ENCODE measurements around the gene SPAG17.

The SPAG17 gene

DNA sequence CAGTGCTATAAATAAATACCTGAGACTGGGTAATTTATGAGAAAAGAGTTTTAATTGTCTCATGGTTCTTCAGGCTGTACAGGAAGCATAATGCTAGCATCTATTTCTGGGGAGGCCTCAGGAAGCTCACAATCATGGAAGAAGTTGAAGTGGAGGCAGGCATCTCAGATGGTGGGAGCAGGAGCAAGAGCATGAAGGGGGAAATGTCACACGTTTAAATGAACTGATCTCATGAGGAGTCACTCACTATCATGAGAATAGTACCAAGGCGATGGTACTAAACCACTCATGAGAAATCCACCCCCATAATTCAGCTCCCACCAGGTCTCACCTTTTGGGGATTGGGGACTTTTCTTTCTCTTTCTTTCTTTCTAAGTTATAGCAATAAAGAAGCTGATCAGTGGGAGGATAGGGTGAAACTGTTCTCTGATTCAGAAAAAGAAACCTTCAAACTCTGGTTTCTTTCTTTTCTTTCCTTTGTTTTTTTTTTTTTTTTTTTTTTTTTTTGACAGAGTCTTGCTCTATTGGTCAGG lies 17.1 kb upstream of the SPAG17 start:
- TF ChIP-seq CTCF (conservative IDR thresholded peaks at IDR 0.05; ENCODE audit: control insufficient read depth, insufficient read depth, low read depth, low read length): no peak
- no peak overlapping the region for H3K4me3 ChIP-seq (ENCODE audit: control insufficient read depth, low read depth, low read length)
- no peak for DNase-seq (ENCODE audit: low read depth)

DNA sequence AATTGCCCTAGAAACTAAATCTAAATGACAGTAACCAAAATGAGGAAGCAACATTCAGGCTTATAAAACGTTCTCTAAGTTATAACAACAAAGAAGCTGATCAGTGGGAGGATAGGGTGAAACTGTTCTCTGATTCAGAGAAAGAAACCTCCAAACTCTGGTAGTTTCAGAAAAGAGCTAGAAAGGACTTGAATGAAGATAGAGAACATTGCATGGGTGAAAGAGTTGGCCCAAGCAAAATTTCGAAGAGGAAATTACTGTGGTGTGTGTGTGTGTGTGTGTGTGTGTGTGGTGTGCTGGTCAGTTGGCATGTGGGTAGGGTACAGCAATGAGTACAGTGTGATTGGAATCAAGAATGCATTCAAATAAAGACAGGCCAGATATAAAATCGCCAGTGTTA lies 16.5 kb upstream of the SPAG17 start:
- TF ChIP-seq CTCF (conservative IDR thresholded peaks at IDR 0.05; ENCODE audit: control insufficient read depth, insufficient read depth, low read depth, low read length): no peak
- DNase-seq (ENCODE audit: low read depth): no peak
- H3K4me3 ChIP-seq (ENCODE audit: control insufficient read depth, low read depth, low read length): no peak overlapping the region

GRCh38 chr1:118200836-118201235 lies 15.8 kb upstream of the SPAG17 start:
- TF ChIP-seq CTCF (conservative IDR thresholded peaks at IDR 0.05; ENCODE audit: control insufficient read depth, insufficient read depth, low read depth, low read length): no peak

DNA sequence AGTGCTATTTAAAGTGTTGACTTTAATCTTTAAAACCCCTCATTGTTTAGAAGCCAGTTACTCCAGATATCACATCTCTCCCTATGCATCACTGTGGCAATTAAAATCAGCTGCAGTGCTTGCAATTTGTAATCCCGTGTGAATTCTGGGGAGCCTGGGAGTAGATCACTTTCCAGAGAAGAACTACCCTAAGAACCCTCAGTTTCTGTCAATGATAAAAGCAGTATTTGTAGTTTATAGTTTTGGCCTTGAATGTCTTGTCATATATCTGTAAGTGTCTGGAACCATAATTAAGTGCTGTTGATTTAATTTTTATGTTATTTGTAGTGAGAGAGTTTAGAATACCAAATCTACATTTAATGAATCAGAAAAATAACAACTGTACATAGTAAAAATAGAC lies 5.5 kb upstream of the SPAG17 start:
- no peak for DNase-seq (ENCODE audit: low read depth)
- H3K4me3 ChIP-seq (ENCODE audit: control insufficient read depth, low read depth, low read length): no peak overlapping the region
- no peak for TF ChIP-seq CTCF (conservative IDR thresholded peaks at IDR 0.05; ENCODE audit: control insufficient read depth, insufficient read depth, low read depth, low read length)

More at GRCh38 chr1:118200836-118201235, 15.8 kb upstream of the SPAG17 start:
- DNase-seq (ENCODE audit: low read depth): no peak
- H3K4me3 ChIP-seq (ENCODE audit: control insufficient read depth, low read depth, low read length): no peak overlapping the region

DNA sequence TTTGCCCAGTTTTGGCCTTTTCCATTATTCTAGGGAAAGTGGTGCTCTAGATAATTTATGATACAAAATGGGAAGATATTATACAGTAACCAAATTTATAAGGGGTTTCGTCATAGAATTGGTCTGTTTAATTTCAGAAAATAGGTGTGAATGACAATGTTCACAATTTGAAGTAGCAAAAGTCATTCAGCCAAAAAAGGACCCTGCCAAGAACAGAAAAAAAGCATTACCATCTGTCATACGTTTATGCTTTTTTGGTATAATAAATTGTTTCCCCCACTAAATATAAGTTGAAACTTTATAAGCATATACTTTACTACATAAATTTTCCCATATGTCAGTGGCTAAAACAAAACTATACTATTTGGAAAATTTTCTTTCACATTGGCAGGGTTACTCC lies 4.5 kb upstream of the SPAG17 start:
- TF ChIP-seq CTCF (conservative IDR thresholded peaks at IDR 0.05; ENCODE audit: control insufficient read depth, insufficient read depth, low read depth, low read length): no peak
- DNase-seq (ENCODE audit: low read depth): no peak
- no peak overlapping the region for H3K4me3 ChIP-seq (ENCODE audit: control insufficient read depth, low read depth, low read length)

DNA sequence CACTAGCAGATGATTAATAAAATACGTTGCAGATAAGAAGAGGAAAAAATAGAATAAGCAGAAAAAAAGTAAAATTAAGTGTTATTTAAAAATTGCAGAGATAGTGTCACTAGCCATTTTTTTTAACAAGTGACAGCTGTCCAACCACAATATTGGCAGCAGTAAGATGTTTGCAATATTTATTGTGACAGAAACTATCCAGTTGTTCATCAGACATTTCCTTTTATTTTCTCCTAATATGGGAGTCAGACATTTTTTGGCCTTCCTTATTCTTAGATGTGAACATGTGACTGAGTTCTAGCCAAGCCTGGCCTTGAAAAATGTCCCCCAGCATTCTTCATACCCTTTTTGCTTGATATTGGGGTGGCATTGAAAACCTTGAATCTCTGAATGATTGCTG lies 3.4 kb upstream of the SPAG17 start:
- TF ChIP-seq CTCF (conservative IDR thresholded peaks at IDR 0.05; ENCODE audit: control insufficient read depth, insufficient read depth, low read depth, low read length): no peak
- no peak overlapping the region for H3K4me3 ChIP-seq (ENCODE audit: control insufficient read depth, low read depth, low read length)
- DNase-seq (ENCODE audit: low read depth): no peak

DNA sequence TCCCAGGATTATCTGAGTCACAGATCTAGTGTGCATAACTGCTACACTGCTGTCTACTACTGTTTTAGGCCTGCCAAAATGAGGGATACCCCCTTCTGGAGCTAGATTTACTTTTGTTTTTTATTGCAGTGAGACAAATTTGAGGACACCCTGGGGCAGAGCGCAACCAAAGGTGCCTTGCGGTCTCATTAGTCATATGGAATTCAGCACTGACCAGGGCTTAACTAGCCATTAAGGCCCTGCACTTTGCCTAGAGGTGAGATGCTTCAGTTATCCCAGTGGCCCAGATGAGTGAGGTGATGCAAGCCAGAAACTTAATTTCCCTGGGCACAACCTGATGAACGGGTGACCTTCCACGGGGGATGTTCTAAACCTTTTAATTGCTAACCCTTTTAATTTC lies 998 bp upstream of the SPAG17 start:
- TF ChIP-seq CTCF (conservative IDR thresholded peaks at IDR 0.05; ENCODE audit: control insufficient read depth, insufficient read depth, low read depth, low read length): no peak
- H3K4me3 ChIP-seq (ENCODE audit: control insufficient read depth, low read depth, low read length): no peak overlapping the region
- DNase-seq (ENCODE audit: low read depth): no peak
